SK-N-SH (cell line): Measurements from ENCODE around the gene RAC2.

Experiments
- CHD2 ChIP-seq: fragments of 150-350 bp; IDR thresholded peaks from 2 replicates; pipeline ENCODE4 v1.6.1; 2018; ENCODE audit warnings: low read length; ENCODE audit not compliant: partially characterized antibody
- EP300 ChIP-seq, 2 experiments: IDR thresholded peaks; 2 replicates each; pipeline versions ENCODE4 v1.4.0 to v1.6.1; 2012; ENCODE audit warnings: borderline replicate concordance in 1 of 2, low read depth in 1 of 2, low read length in 1 of 2
- FOSL2 ChIP-seq: IDR thresholded peaks from 2 replicates; pipeline ENCODE4 v1.4.0; 2012; ENCODE audit warnings: low read depth, mild to moderate bottlenecking, moderate library complexity, borderline replicate concordance
- FOXJ3 ChIP-seq: sonication (generic); formaldehyde crosslinking; IDR thresholded peaks from 2 replicates; pipeline ENCODE4 v1.5.1; 2020; ENCODE audit warnings: mild to moderate bottlenecking, missing genetic modification reagents
- GABPA ChIP-seq: IDR thresholded peaks from 2 replicates; pipeline ENCODE4 v1.4.0; 2012; ENCODE audit warnings: low read depth, mild to moderate bottlenecking
- JUND ChIP-seq: IDR thresholded peaks from 2 replicates; pipeline ENCODE4 v1.4.0; 2012
- MAX ChIP-seq: IDR thresholded peaks from 2 replicates; pipeline ENCODE4 v1.4.0; 2012; ENCODE audit warnings: low read depth
- NRF1 ChIP-seq: IDR thresholded peaks from 2 replicates; pipeline ENCODE4 v1.6.1; 2012; ENCODE audit warnings: low read depth, mild to moderate bottlenecking, low read length
- POLR2AphosphoS5 ChIP-seq: IDR thresholded peaks from 2 replicates; pipeline ENCODE4 v1.6.1; 2012; ENCODE audit warnings: low read depth, low read length
- TCF12 ChIP-seq: IDR thresholded peaks from 2 replicates; pipeline ENCODE4 v1.4.0; 2012
- TF ChIP-seq, protein P1 (sequence below): fragments of 200-600 bp; sonication (generic); IDR thresholded peaks from 2 replicates; pipeline ENCODE4 v1.6.1; 2017; ENCODE audit warnings: antibody characterized with exemption, mild to moderate bottlenecking, moderate library complexity
- TF ChIP-seq, protein P2 (sequence below): IDR thresholded peaks from 2 replicates; pipeline ENCODE4 v1.4.0; 2012; ENCODE audit warnings: low read depth, borderline replicate concordance
- TF ChIP-seq, protein P3 (sequence below): IDR thresholded peaks from 2 replicates; pipeline ENCODE4 v1.4.0; 2012; ENCODE audit warnings: low read depth, borderline replicate concordance

- TF ChIP-seq FOXJ3 (CRISPR knock-in tag) (no peak), FOSL2 (no peak), GABPA (no peak), JUND (no peak), EP300 (IDR thresholded peaks at IDR 0.05; ENCODE audit: borderline replicate concordance in 1 of 2, low read depth in 1 of 2, low read length in 1 of 2) (no peak), MAX (no peak), TCF12 (no peak), NRF1 (no peak), CHD2 (no peak), POLR2AphosphoS5 (no peak)
- TF ChIP-seq, protein P1, sequence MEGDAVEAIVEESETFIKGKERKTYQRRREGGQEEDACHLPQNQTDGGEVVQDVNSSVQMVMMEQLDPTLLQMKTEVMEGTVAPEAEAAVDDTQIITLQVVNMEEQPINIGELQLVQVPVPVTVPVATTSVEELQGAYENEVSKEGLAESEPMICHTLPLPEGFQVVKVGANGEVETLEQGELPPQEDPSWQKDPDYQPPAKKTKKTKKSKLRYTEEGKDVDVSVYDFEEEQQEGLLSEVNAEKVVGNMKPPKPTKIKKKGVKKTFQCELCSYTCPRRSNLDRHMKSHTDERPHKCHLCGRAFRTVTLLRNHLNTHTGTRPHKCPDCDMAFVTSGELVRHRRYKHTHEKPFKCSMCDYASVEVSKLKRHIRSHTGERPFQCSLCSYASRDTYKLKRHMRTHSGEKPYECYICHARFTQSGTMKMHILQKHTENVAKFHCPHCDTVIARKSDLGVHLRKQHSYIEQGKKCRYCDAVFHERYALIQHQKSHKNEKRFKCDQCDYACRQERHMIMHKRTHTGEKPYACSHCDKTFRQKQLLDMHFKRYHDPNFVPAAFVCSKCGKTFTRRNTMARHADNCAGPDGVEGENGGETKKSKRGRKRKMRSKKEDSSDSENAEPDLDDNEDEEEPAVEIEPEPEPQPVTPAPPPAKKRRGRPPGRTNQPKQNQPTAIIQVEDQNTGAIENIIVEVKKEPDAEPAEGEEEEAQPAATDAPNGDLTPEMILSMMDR, result no peak
- TF ChIP-seq, protein P2, sequence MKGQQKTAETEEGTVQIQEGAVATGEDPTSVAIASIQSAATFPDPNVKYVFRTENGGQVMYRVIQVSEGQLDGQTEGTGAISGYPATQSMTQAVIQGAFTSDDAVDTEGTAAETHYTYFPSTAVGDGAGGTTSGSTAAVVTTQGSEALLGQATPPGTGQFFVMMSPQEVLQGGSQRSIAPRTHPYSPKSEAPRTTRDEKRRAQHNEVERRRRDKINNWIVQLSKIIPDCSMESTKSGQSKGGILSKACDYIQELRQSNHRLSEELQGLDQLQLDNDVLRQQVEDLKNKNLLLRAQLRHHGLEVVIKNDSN, result no peak
- TF ChIP-seq, protein P3, sequence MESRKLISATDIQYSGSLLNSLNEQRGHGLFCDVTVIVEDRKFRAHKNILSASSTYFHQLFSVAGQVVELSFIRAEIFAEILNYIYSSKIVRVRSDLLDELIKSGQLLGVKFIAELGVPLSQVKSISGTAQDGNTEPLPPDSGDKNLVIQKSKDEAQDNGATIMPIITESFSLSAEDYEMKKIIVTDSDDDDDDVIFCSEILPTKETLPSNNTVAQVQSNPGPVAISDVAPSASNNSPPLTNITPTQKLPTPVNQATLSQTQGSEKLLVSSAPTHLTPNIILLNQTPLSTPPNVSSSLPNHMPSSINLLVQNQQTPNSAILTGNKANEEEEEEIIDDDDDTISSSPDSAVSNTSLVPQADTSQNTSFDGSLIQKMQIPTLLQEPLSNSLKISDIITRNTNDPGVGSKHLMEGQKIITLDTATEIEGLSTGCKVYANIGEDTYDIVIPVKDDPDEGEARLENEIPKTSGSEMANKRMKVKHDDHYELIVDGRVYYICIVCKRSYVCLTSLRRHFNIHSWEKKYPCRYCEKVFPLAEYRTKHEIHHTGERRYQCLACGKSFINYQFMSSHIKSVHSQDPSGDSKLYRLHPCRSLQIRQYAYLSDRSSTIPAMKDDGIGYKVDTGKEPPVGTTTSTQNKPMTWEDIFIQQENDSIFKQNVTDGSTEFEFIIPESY, result no peak
These were observed 36.9 kb downstream of the RAC2 start for GRCh38 chr22:37206841-37207821.
